Natural killer cell (primary cell): ENCODE data around the gene PYROXD2. TPM values are rescaled to one million over a fixed set of nuclear protein-coding genes. Genes with fewer than 3 reads are reported as not detected.

Experiments used
- ATAC-seq, 3 donors: fragments of 150-1000 bp in 2 of 3; fragments of 200-7000 bp in 1 of 3; cut with Tn5 transposase; 1 replicate in 1 of 3; 2 replicates in 2 of 3; pipeline ENCODE4 v1.10.0; 2021; ENCODE audit warnings: mild to moderate bottlenecking in 2 of 3, moderate library complexity in 2 of 3
- DNase-seq, 2 donors: peaks; one replicate each; pipeline versions ENCODE4 v3.0.0 to v3.0.0-alpha.2; 2013 to 2021; ENCODE audit warnings: mixed read lengths in 1 of 2
- H3K27ac ChIP-seq: one replicate; pipeline ENCODE4 v1.5.1; 2013; ENCODE audit warnings: mild to moderate bottlenecking, low read length
- H3K27me3 ChIP-seq: one replicate; pipeline ENCODE4 v1.6.1; 2013; ENCODE audit warnings: low read length; ENCODE audit not compliant: control insufficient read depth, insufficient read depth
- H3K36me3 ChIP-seq: one replicate; pipeline ENCODE4 v1.6.1; 2013; ENCODE audit warnings: low read length; ENCODE audit not compliant: control insufficient read depth, insufficient read depth
- H3K4me1 ChIP-seq: one replicate; pipeline ENCODE4 v1.6.1; 2013; ENCODE audit warnings: low read length; ENCODE audit not compliant: control insufficient read depth, insufficient read depth
- H3K4me3 ChIP-seq: one replicate; pipeline ENCODE4 v1.5.1; 2013; ENCODE audit warnings: low read length
- H3K9me3 ChIP-seq: one replicate; pipeline ENCODE4 v1.6.1; 2013; ENCODE audit warnings: low read length; ENCODE audit not compliant: control insufficient read depth, insufficient read depth
- H3K27ac Mint-ChIP-seq, 2 donors: one replicate each; pipeline ENCODE4 v1.8.0; 2022; ENCODE audit warnings: mild to moderate bottlenecking in 2 of 2, mixed read lengths in 2 of 2, moderate library complexity in 1 of 2
- H3K27me3 Mint-ChIP-seq, 2 donors: one replicate each; pipeline ENCODE4 v1.8.0; 2022; ENCODE audit warnings: low read depth in 2 of 2, mixed read lengths in 2 of 2
- H3K36me3 Mint-ChIP-seq: one replicate; pipeline ENCODE4 v1.8.0; 2022; ENCODE audit warnings: mixed read lengths
- H3K4me1 Mint-ChIP-seq, 2 donors: one replicate each; pipeline ENCODE4 v1.8.0; 2022; ENCODE audit warnings: mixed read lengths in 2 of 2
- H3K4me3 Mint-ChIP-seq: one replicate; pipeline ENCODE4 v1.8.0; 2022; ENCODE audit warnings: mild to moderate bottlenecking, moderate library complexity, mixed read lengths
- H3K9me3 Mint-ChIP-seq, 2 donors: one replicate each; pipeline ENCODE4 v1.8.0; 2022; ENCODE audit warnings: mixed read lengths in 2 of 2
- CTCF ChIP-seq: fragments of 200-600 bp; IDR thresholded peaks from one replicate; pipeline ENCODE4 v1.8.0; 2022; ENCODE audit warnings: antibody characterized with exemption
- WGBS: methylation state at CpG from one replicate; pipeline ENCODE4 v1.1.7; 2013; ENCODE audit warnings: missing lambda C conversion rate; ENCODE audit not compliant: insufficient coverage; 5-methylcytosine and 5-hydroxymethylcytosine counted together
- intact Hi-C: fragments of 100-400 bp; cut with micrococcal nuclease; formaldehyde crosslinking; loops from one replicate; pipeline ENCODE4 v1.14.2; 2022
- total RNA-seq, 4 donors: library from RNA; stranded (reverse); fragments of 120-200 nt in 1 of 4; gene quantifications; one replicate each; pipeline versions ENCODE4 v1.2.3 to v1.2.4, GENCODE V29; 2013 to 2022

PYROXD2 gene
- total RNA-seq, 3 donors from 2014 or later (not counting 1 experiment from before 2014, with no cell fraction given) = 20.8 to 28.2 (median 28.0) TPM

GRCh38 chr10:98438715-98439114, 23.7 kb upstream of the PYROXD2 start:
- Histone ChIP-seq H3K27me3 (no peaks in the 10 kb centered on the region), H3K9me3 (no peaks in the 10 kb centered on the region), H3K4me1 (no peaks in the 10 kb centered on the region), H3K36me3 (peaks cover 56% of the 10 kb centered on the region), H3K4me3 (no peak overlapping the region), H3K27ac (no peak overlapping the region)
- ATAC-seq (no peak), DNase-seq (no peak)
- 97% methylated on average over 4 of the region's 4 CpGs for WGBS
- Mint-ChIP-seq H3K4me1 (peaks cover 45 to 57% of the 10 kb centered on the region in 2 donors), H3K9me3 (no peaks in the 10 kb centered on the region), H3K27me3 (no peaks in the 10 kb centered on the region), H3K27ac (peak overlapping the region in 1 of 2 donors; percentile 19), H3K36me3 (peaks cover 6% of the 10 kb centered on the region), H3K4me3 (no peak overlapping the region)
- no peak for TF ChIP-seq CTCF
- intact Hi-C loops = no loop called here

DNA sequence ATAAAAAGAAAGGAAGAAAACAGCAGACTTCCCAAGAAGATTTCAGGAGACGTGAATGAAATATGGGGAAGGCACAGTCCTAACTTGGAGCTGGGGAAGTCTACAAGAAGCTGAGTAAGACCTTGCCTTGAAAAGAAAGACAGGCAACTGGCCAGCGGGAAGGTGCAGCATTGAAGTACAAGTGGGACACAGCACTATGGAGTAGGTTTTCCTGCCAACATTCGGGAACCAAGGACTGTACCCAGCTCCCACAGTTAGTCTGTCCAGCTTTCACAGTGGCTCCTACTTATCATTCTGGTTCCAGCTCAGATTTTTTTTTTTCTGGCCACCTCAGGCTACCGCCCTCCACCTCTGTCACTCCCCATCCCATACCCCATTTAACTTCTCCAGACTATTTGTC, 21.7 kb upstream of the PYROXD2 start:
- no peak for DNase-seq
- Histone ChIP-seq H3K4me1 (no peaks in the 10 kb centered on the region), H3K9me3 (no peaks in the 10 kb centered on the region), H3K27me3 (no peaks in the 10 kb centered on the region), H3K4me3 (no peak overlapping the region), H3K27ac (no peak overlapping the region), H3K36me3 (peaks cover 59% of the 10 kb centered on the region)
- no peak overlapping the region for H3K4me3 Mint-ChIP-seq
- H3K36me3 Mint-ChIP-seq = peaks cover 13% of the 10 kb centered on the region
- peaks cover 30 to 41% of the 10 kb centered on the region in 2 donors for H3K4me1 Mint-ChIP-seq
- intact Hi-C loops = no loop called here
- H3K27ac Mint-ChIP-seq = peak overlapping the region in 1 of 2 donors; percentile 0
- H3K27me3 Mint-ChIP-seq = no peaks in the 10 kb centered on the region
- WGBS = 99% methylated on average over 4 of the region's 4 CpGs
- TF ChIP-seq CTCF = no peak
- H3K9me3 Mint-ChIP-seq = peaks cover 0 to 2% of the 10 kb centered on the region in 2 donors
- ATAC-seq = no peak

GRCh38 chr10:98435178-98435577, 20.2 kb upstream of the PYROXD2 start:
- ATAC-seq (no peak), DNase-seq (no peak)
- Histone ChIP-seq H3K27ac (no peak overlapping the region), H3K27me3 (no peaks in the 10 kb centered on the region), H3K9me3 (no peaks in the 10 kb centered on the region), H3K4me3 (no peak overlapping the region), H3K4me1 (no peaks in the 10 kb centered on the region), H3K36me3 (peaks cover 69% of the 10 kb centered on the region)
- peaks cover 0 to 2% of the 10 kb centered on the region in 2 donors for H3K9me3 Mint-ChIP-seq
- H3K4me3 Mint-ChIP-seq = no peak overlapping the region
- H3K27ac Mint-ChIP-seq = peak overlapping the region in 1 of 2 donors; percentile 15
- intact Hi-C loops = no loop called here
- no peak for TF ChIP-seq CTCF
- H3K36me3 Mint-ChIP-seq = peaks cover 27% of the 10 kb centered on the region
- H3K4me1 Mint-ChIP-seq = peaks cover 21 to 32% of the 10 kb centered on the region in 2 donors
- no peaks in the 10 kb centered on the region for H3K27me3 Mint-ChIP-seq
- 97% methylated on average over 12 of the region's 12 CpGs for WGBS
